ENCODE data around the gene ZNF639.

ZNF639 gene

DNA sequence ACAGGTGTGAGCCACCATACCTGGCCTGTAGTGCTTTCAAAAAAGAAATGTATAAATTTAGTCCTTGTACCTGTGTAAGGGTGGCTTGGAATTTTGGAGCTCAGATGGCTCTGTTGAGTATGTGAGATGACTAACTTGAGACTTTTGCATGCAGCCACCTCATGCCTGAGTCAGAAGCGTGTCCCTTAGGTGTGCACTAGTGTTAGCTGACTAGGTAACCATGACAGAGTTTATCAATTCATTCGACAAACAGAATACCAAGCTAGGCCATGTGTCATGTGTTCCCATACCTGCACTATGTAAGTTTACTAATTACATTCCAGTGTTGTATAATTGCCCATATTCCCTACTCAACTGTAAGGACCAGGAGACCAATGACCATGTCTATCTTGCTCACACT is 4.0 kb upstream of the ZNF639 start:
- DNase-seq: no peak

DNA sequence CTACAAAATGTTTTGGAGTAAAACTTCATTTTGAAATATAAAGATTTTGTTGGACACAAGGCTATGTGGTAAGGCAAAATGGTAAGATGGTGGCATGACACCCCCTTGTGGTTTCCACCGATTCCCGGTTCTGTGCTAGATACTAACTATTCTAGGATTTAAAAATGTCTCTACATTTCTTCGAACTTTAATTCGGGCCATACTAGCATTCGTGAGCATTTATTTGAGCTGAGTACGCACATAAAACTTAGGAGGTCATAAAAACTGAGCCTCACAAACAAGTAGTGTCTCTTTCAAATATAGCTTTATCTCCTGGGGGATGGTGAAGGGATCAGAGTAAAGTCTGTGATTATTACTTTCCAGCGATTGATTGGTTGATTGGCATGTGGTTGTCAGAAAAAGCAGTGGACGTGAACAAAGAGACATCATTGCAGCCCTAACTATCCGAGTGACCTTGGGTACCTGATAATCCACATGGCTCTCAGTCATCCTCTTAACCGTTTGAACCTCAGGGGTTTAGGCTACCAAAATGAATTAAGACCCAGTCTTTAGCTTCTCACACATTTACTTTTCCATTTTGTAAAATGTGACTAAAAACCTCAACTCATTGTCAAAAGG is 1.1 kb upstream of the ZNF639 start:
- DNase-seq: peak; percentile 40

DNA sequence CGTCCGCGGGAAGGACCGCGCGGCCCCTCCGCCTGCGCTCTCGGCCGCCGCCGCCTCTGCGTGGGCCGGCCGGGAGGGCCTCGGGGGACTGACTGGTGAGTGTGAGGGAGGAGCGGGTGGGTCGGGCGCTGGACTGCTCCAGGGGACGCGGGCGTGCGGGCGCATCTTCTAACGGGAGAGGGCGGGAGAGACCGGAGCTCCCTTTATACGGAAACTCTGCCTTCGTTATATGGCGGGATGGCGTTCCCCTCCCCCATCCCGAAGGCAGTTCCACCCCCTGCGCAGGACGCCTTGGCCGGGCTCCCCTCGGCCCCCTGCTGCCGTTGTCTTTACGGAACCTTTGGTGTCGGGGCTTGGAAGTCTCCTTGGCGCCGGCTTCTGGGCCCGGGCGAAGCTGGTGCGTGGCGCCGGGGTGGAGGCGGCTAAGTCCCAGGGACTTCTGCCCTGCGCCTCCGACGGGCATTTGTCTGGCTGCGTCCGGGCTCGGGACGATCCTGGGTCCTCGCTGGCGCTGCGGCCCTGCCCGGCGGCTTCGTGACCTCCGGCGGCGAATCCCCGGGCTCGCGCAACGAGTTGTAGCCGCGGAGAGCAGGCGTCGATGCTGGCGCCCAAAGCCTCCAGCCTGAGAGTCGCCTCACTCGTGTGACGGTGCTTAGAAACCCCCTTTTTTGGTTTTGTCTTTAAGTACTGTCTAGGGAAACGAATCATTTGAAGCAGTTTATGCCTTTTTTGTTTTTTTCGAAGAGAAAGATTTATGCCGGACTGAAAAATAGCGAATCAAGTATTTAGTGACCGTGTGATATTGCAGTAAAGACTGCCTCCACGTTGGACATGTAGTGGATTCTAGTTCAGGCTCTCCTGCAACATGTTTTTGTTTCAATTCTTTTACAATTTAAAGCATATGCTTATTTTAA is 623 bp downstream of the ZNF639 start:
- DNase-seq: peak; percentile 75

DNA sequence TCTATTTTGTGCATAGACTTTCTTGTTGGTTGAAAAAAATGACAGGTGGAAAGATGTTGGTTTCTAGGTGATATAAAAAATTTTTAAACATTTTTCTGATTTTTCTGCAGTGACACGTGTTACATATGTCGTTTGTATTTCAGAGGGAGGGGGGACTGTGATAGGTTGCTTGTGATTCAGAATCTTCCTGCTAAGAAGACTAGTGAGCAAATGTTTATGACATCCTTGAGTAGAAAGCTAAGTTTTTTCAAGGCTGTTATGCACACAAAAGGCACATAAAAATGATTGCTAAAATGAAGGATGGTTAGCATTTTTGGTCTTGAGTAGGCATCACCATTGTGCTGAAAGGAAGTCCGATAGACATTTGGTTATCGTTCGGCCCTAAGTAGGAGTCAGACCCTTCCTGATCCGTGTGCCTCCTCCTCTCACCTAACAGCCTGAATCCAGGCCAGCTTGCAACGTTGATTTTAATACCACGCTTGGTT is 1.5 kb downstream of the ZNF639 start:
- peak; percentile 13 for DNase-seq

DNA sequence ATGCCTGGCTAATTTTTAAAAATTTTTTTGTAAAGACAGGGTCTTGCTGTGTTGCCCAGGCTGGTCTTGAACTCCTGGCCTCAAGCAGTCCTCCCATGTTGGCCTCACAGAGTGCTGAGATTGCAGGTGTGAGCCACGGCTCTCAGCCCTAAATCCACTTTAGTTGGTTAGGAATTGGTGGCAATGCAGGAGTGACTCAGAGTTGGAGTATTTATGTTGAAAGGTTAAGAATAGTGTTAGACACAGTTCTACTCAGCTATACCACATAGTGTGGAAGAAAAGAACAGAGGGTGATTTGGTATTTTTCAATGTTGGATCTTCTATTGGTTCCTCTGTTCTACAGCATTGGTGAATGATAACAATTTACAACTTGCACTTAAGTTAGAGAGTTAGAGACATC is 7.6 kb downstream of the ZNF639 start:
- DNase-seq: no peak

DNA sequence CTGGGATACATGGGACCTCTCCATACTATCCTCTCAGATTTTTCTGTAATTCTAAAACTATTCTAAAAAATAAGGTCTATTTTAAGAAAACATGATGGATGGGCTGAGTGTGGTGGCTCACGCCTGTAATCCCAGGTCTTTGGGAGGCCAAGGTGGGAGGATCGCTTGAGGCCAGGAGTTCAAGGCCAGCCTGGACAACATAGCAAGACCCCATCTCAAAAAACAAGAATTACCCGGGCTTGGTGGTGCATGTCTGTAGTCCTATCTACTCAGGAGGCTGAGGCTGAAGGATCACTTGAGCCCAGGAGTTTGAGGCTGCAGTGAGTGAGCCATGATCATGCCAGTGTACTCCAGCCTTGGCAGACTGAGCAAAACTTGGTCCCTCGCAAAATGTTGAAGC is 9.4 kb downstream of the ZNF639 start:
- DNase-seq: no peak

DNA sequence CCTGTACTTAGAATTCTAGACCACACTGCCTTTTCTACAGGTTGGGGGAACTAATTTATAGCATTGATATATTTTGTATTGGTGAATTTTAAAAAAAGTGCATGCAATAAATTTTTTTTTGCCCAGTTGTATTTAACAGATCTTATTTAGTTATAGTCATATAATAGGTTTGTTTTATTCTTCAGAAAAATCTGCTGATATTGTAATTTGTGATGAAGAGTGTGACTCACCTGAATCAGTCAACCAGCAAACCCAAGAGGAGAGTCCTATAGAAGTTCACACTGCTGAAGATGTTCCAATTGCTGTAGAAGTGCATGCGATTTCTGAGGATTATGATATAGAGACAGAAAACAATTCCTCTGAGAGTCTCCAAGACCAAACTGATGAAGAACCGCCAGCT is 10.3 kb downstream of the ZNF639 start:
- no peak for DNase-seq

DNA sequence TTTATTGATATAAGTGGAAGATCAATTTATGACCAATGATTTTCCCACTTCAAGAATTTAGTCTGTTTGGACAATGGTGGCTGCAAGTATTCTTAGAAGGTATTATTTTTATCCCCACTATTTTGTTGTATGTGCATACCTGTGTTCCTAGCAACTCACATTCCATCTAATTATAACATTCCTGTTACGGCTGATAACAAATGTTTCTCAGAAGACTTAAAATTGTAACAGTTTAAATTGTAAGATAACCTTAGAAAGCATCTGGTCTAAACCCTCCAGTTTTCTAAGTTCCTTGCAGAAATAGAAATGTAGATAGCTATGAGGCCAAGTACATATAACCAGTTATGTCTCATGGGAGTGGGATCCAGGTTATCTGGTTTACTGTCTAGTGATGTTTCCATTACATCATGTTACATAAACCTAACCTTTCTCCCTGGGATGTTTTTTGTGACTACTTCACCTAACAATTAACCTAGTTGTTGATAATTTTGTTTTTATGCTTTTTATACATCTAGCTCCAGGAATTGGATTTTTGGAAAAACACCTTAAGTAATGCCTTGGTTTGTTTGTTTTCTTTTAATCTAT is 13.6 kb downstream of the ZNF639 start:
- no peak for DNase-seq

DNA sequence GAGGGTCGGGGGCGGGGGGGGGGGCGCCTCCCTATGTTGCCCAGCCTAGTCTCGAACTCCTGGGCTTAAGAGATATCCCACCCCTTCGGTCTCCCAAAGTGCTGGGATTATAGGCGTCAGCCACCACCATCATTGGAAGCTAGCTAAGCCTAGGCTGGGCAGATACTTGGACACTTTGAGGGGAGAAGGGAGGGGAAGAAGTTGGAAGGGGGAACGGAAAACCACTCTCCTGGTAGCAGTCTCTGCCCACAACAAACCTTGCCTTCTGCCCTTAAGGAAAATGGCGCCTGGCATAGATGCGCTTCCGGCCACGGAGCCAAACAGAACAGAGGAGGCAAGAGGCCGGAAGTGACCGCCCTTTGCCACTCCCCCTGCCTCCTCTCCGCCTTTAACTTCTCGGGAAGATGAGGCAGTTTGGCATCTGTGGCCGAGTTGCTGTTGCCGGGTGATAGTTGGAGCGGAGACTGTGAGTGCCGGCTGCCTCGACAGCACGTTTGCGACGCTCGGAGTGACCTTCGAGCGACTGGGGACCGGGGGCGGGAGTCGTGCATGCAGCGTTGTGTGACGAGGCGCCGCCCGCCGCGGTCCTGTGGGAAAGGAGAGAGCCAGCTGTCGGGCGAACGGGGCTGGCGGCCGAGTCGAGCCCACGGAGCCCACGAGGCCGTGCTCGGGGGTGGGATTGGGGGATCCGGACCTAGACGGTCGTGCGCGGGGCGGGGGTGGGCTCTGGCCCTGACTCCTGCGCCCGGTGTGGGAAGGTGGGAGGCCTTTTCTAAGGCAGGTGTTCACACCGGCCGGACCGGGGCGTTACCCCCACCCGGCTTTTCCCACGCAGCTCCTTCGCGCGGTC is 24.7 kb downstream of the ZNF639 start, which contains the start of gene MFN1:
MFN1 (plus strand) TSS at position 365 of the 850 bp plus-strand sequence. CDS start 1,143 bp downstream, outside the sequence.
- DNase-seq: peak; percentile 96

DNA sequence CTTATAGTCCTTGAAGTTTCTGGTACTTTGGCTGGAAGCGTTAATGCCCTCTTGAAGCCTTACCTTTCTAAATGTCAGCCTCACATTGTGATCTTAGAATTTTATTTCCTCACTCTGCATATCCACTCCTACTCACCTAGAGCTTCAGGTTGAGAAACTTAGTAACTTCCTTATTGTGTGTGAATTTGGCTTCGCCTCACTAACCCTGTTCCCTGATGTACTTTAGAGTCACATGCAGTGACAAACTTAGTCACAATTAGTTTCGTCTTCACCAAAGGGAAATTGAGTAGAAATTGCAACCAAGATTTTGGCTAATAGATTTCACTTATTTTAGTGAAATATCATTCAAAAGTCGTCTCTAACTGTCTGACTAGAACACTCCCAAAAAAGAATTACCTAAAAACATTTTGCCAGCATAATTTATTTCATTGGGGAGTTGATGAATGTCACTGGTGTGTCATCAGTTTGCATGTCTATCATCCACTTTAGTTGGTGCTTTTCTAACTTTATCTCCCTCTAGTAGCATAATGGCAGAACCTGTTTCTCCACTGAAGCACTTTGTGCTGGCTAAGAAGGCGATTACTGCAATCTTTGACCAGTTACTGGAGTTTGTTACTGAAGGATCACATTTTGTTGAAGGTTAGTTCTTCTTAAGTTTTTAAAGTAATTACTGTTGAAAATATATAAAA is 25.6 kb downstream of the ZNF639 start:
- no peak for DNase-seq

DNA sequence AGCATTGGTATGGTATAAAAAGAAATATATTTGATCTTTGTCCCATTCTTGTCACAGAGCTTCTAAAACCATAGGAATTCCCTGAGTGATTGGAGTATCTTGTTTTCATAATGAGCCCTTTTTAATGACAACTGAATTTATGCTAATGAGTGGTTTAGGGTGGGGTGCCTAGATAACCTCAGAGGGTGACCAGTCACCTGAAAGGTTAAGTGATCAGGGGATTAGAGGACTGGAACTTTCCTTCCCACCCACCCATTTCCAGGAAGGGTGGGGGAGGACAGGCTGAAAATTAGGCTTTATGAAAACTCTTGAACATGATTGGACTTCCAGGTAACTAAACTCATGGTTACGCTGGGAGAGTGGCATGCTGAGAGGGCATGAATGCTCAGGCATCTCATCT is 33.2 kb downstream of the ZNF639 start:
- DNase-seq: no peak

DNA sequence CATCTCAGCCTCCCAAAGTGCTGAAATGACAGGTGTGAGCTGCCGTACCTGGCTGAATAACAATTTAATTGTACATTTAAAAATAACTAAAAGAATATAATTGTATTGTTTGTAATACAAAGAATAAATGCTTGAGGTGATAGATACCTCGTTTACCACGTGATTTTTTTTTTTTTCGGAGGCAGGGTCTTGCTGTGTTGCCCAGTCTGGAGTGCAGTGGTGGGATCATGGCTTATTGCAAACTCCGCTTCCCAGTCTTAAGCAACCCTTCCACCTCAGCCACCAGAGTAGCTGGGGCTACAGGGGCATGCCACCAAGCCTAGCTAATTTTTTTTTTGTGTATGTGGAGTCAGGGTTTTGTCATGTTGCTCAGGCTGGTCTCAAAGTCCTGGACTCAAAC is 40.5 kb downstream of the ZNF639 start:
- no peak for DNase-seq

DNA sequence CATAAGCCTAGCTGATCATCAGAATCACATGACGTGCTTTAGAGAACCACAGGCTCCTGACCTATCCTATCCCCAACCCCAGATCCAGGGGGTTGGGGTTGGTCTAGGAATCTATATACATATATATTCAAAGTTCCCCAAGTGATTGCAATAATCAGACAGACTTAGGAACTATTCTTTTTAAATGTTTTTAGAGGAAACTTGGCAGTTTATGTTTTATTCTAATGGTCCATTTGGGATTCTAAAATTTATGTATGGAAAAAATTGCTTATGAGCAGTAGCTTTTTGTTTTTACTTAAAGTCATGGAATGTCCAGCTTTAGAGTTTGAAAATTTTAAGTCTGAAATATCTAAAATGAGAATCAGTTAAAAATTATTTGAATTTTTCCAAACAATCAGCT is 46.8 kb downstream of the ZNF639 start:
- no peak for DNase-seq

DNA sequence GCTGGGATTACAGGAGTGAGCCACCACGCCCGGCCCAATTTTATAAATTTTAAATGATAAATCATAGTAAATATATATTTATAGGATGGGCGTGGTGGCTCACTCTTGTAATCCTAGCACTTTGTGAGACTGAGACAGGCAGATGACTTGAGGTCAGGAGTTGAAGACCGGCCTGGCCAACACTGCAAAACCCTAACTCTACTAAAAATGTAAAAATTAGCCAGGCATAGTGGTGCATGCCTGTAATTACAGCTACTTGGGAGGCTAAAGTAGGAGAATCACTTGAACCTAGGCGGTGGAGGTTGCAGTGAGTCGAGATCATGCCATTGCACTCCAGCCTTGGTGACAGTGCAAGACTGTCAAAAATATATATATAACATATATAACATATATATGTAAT is 51.1 kb downstream of the ZNF639 start:
- DNase-seq: no peak

DNA sequence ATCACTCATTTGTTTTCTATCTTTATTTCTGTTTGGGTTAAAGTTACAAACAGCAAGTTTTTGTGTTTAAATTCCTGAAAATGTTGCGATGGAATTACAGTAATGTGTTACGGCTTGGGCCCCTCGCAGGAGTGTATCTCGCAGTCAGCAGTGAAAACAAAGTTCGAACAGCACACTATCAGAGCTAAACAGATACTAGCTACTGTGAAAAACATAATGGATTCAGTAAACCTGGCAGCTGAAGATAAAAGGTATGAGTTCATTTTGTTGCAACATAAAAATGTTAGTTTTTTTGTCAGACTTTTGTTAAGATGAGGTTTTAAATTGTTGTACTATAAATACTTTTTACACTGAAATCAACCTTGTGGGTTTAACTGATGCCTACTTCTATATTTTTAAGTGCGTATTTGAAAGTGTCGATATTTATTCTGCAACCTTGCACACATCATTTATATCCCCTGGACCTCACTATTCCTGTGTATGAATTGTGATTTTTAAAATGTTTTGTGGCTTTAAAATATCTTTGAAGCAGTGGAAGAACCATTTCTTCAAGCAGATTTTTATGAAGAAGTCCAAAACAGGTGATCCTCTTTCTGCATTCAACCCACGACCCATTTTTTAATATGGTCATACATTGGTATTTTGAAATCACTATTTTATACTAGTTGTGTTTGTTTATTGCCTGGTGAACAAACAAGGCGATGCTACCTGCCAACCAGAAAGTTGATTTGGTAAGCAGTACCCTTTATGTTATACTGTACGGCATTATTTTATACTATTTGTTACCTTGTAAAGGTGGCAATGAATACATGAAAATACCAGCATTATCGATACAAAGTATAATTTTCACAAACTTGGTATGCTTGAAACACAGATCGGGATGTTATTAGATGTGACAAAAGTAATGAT is 52.5 kb downstream of the ZNF639 start:
- no peak for DNase-seq

DNA sequence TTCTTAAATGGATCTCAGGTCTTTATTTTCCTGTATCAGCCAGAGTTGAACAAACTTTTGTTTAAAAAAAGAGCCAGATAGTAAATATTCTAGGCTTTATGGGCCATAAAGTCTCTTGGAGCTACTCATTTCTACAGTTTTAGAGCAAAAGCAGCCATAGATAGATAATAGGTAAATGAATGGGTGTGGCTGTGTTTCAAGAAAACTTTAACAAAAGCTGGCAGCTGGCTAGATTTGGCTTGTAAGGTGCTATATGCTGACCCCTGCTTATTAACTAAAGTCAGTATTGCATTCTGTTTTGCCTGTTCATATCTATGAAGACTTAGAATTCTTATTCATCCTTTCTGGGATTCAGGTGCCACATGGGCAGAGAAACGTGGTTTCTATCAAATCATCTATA is 53.6 kb downstream of the ZNF639 start:
- no peak for DNase-seq

All from fibroblast of skin of abdomen (primary cell).